Left lung (tissue), 10 donors: ENCODE measurements around the gene NAE1. TPM values are rescaled to one million over a fixed set of nuclear protein-coding genes. Genes with fewer than 3 reads are reported as not detected.
"Not testable (repeated sequence)": the region's sequence is repeated elsewhere in the genome, so short reads cannot be mapped to it uniquely, and the experiment has no call there.

Source experiments
- ATAC-seq: fragments of 200-7000 bp; cut with Tn5 transposase; one replicate; pipeline ENCODE4 v1.9.1; 2020; ENCODE audit warnings: moderate library complexity
- DNase-seq, 4 donors: peaks; one replicate each; pipeline ENCODE4 v3.0.0-alpha.2; 2013 to 2020
- H3K27ac ChIP-seq, 2 donors: fragments of 200-600 bp; sonication (generic) in 1 of 2; one replicate each; pipeline versions ENCODE4 v1.5.0 to v1.8.0; 2020 to 2021
- H3K27me3 ChIP-seq, 2 donors: fragments of 200-600 bp; sonication (generic) in 1 of 2; one replicate each; pipeline versions ENCODE4 v1.5.0 to v1.8.0; 2020 to 2021
- H3K36me3 ChIP-seq, 2 donors: fragments of 200-600 bp; sonication (generic) in 1 of 2; one replicate each; pipeline versions ENCODE4 v1.5.0 to v1.8.0; 2020 to 2021
- H3K4me1 ChIP-seq, 2 donors: fragments of 200-600 bp; one replicate each; pipeline ENCODE4 v1.8.0; 2021
- H3K4me3 ChIP-seq, 2 donors: fragments of 200-600 bp; sonication (generic) in 1 of 2; one replicate each; pipeline versions ENCODE4 v1.5.0 to v1.8.0; 2020 to 2021; ENCODE audit warnings: mild to moderate bottlenecking in 1 of 2
- H3K9me3 ChIP-seq, 2 donors: fragments of 200-600 bp; sonication (generic) in 1 of 2; one replicate each; pipeline versions ENCODE4 v1.5.0 to v1.8.0; 2020 to 2021
- CTCF ChIP-seq, 2 donors: fragments of 200-600 bp; sonication (generic) in 1 of 2; IDR thresholded peaks; one replicate each; pipeline versions ENCODE4 v1.5.0 to v1.8.0; 2021; ENCODE audit warnings: antibody characterized with exemption in 2 of 2
- intact Hi-C, 2 donors: fragments of 100-400 bp; cut with DNase I; formaldehyde crosslinking; loops; one replicate each; pipeline versions ENCODE4 v1.11.2 to v1.14.2; 2022
- polyA plus RNA-seq, 6 donors: library from polyadenylated mRNA; unstranded; fragments of 120-200 nt; gene quantifications; one replicate each; pipeline ENCODE4 v1.2.1, GENCODE V29; 2013; ENCODE audit not compliant: insufficient read length in 6 of 6
- total RNA-seq, 2 donors: library from RNA; stranded (reverse); fragmentation: NEBNext Ultra II Directional; extraction: Animal tissue kit (Norgen Biotek cat#: 25700); gene quantifications; one replicate each; pipeline ENCODE4 v1.2.1, GENCODE V29; 2021
- donor health status: DM: no; HTN: yes; CAD: no.
- donor health status: DM: no; HTN: no; CAD: no.

The NAE1 gene
- total and polyA plus RNA-seq, 8 donors = 41.8 to 98.9 (median 87.1) TPM

GRCh38 chr16:66800856-66801255, 29.9 kb downstream of the NAE1 start:
- H3K4me3 ChIP-seq = no peak overlapping the region
- no peaks in the 10 kb centered on the region for H3K4me1 ChIP-seq
- H3K9me3 ChIP-seq = no peaks in the 10 kb centered on the region
- ATAC-seq (no peak), DNase-seq (no peak)
- H3K36me3 ChIP-seq = peaks cover 0 to 47% of the 10 kb centered on the region in 2 donors
- no peak overlapping the region for H3K27ac ChIP-seq
- no peaks in the 10 kb centered on the region for H3K27me3 ChIP-seq
- intact Hi-C loops = no loop called here
- no peak for TF ChIP-seq CTCF (IDR thresholded peaks at IDR 0.05)

GRCh38 chr16:66798161-66798560, 32.6 kb downstream of the NAE1 start:
- Histone ChIP-seq H3K9me3 (no peaks in the 10 kb centered on the region), H3K4me1 (no peaks in the 10 kb centered on the region), H3K4me3 (no peak overlapping the region), H3K36me3 (peaks cover 0 to 22% of the 10 kb centered on the region in 2 donors), H3K27ac (no peak overlapping the region), H3K27me3 (no peaks in the 10 kb centered on the region)
- no peak for TF ChIP-seq CTCF (IDR thresholded peaks at IDR 0.05)
- ATAC-seq (no peak), DNase-seq (no peak)
- intact Hi-C loops = no loop called here

GRCh38 chr16:66793984-66794383, 36.8 kb downstream of the NAE1 start:
- intact Hi-C loops, ATAC-seq, DNase-seq, H3K27ac ChIP-seq, H3K36me3 ChIP-seq, H3K4me1 ChIP-seq, H3K4me3 ChIP-seq, H3K27me3 ChIP-seq, H3K9me3 ChIP-seq: not testable (repeated sequence)

GRCh38 chr16:66790130-66790733, 40.5 kb downstream of the NAE1 start:
- ATAC-seq = no peak
- no peaks in the 10 kb centered on the region for H3K9me3 ChIP-seq
- no peak overlapping the region for H3K27ac ChIP-seq
- TF ChIP-seq CTCF (IDR thresholded peaks at IDR 0.05) = no peak
- intact Hi-C loops = no loop called here
- H3K27me3 ChIP-seq = no peaks in the 10 kb centered on the region
- no peaks in the 10 kb centered on the region for H3K4me1 ChIP-seq
- no peak for DNase-seq
- no peaks in the 10 kb centered on the region for H3K36me3 ChIP-seq
- H3K4me3 ChIP-seq = no peak overlapping the region

- Histone ChIP-seq H3K4me1 (no peaks in the 10 kb centered on the region), H3K27ac (no peak overlapping the region), H3K27me3 (no peaks in the 10 kb centered on the region), H3K4me3 (no peak overlapping the region), H3K9me3 (no peaks in the 10 kb centered on the region), H3K36me3 (no peaks in the 10 kb centered on the region)
- no peak for TF ChIP-seq CTCF (IDR thresholded peaks at IDR 0.05)
- intact Hi-C loops = no loop called here
- ATAC-seq (no peak), DNase-seq (no peak)
These were observed 43.3 kb downstream of the NAE1 start for GRCh38 chr16:66787427-66787826.

- ATAC-seq (no peak), DNase-seq (no peak)
- H3K9me3 ChIP-seq = no peaks in the 10 kb centered on the region
- no peaks in the 10 kb centered on the region for H3K4me1 ChIP-seq
- no peak overlapping the region for H3K4me3 ChIP-seq
- no peak overlapping the region for H3K27ac ChIP-seq
- H3K36me3 ChIP-seq = no peaks in the 10 kb centered on the region
- no peaks in the 10 kb centered on the region for H3K27me3 ChIP-seq
- TF ChIP-seq CTCF (IDR thresholded peaks at IDR 0.05) = no peak
- intact Hi-C loops = no loop called here
These were observed 44.2 kb downstream of the NAE1 start for GRCh38 chr16:66786551-66786950.
